Osteocyte (in vitro differentiated cells): ENCODE data around the gene ACTR3. TPM values are rescaled to one million over a fixed set of nuclear protein-coding genes. Genes with fewer than 3 reads are reported as not detected.

Experiments
- DNase-seq: peaks from one replicate; pipeline ENCODE4 v3.0.0; 2021; ENCODE audit warnings: mixed read lengths; ENCODE audit not compliant: unreplicated experiment; ENCODE audit errors: extremely low spot score
- H3K27ac Mint-ChIP-seq: one replicate; pipeline ENCODE4 v1.8.0; 2021; ENCODE audit warnings: mild to moderate bottlenecking, mixed read lengths; ENCODE audit not compliant: unreplicated experiment
- H3K27me3 Mint-ChIP-seq: one replicate; pipeline ENCODE4 v1.8.0; 2021; ENCODE audit warnings: mixed read lengths; ENCODE audit not compliant: unreplicated experiment
- H3K36me3 Mint-ChIP-seq: one replicate; pipeline ENCODE4 v1.8.0; 2021; ENCODE audit warnings: mixed read lengths; ENCODE audit not compliant: unreplicated experiment
- H3K4me1 Mint-ChIP-seq: one replicate; pipeline ENCODE4 v1.8.0; 2021; ENCODE audit warnings: mixed read lengths; ENCODE audit not compliant: unreplicated experiment
- H3K4me3 Mint-ChIP-seq: one replicate; pipeline ENCODE4 v1.8.0; 2021; ENCODE audit warnings: mild to moderate bottlenecking, moderate library complexity, mixed read lengths; ENCODE audit not compliant: unreplicated experiment
- H3K9me3 Mint-ChIP-seq: one replicate; pipeline ENCODE4 v1.8.0; 2021; ENCODE audit warnings: mixed read lengths; ENCODE audit not compliant: unreplicated experiment
- total RNA-seq: library from RNA; stranded (reverse); gene quantifications from 2 replicates; pipeline ENCODE4 v1.2.1, GENCODE V29; 2021
- TF ChIP-seq, protein P1 (sequence below): fragments of 200-600 bp; sonication (generic); IDR thresholded peaks from 2 replicates; pipeline ENCODE4 v1.5.0; 2021; ENCODE audit warnings: antibody characterized with exemption, mild to moderate bottlenecking, moderate library complexity

The ACTR3 gene
- total RNA-seq, 1 donor from 2014 or later, result 255 TPM

DNA sequence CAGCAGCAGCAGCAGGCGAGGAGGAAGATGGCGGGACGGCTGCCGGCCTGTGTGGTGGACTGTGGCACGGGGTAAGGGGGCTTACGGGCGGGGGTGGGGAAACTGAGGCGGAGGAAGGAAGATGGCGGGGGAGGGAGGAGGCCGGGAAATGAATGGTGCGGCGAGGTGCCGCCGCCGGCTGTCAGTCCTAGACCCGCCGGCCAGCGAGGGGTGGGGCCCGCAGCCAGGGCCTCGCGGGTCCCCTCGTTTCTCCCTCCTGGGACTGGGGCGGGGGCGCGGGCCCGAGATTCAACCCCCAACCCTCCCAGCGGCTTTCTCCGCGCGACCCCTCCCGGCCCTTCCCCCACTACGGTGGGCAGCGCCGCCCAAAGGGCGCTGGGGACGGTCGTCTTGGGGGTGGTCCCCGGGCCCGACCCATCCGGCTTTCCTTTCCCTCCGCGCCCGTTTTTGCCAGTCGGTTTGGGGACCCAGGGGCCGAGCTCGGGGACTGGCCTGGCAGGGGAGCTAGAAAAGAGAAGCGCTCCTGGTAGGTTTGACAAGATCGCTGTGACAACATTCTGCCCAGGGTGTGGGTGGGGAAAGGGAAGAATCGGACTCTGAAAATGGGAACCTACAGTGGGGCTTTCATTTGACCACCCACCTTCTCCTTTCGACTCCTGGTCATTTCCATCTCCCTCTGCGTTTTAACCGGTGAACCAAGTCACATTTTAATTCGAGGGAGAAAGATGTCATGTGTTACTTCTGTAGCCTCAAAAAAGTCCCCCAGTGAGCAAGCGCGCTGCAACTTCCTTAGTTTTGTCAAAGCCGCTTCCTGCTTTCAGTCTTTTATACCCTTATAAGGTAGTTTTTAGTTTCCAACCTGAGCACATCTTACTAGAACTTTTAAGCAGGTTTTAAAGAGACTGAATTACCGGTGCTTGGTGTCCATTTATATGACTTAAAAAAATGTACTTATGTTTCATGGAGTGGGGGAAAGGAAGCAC is 655 bp downstream of the ACTR3 start:
- H3K36me3 Mint-ChIP-seq, result peaks cover 4% of the 10 kb centered on the region
- TF ChIP-seq, protein P1, sequence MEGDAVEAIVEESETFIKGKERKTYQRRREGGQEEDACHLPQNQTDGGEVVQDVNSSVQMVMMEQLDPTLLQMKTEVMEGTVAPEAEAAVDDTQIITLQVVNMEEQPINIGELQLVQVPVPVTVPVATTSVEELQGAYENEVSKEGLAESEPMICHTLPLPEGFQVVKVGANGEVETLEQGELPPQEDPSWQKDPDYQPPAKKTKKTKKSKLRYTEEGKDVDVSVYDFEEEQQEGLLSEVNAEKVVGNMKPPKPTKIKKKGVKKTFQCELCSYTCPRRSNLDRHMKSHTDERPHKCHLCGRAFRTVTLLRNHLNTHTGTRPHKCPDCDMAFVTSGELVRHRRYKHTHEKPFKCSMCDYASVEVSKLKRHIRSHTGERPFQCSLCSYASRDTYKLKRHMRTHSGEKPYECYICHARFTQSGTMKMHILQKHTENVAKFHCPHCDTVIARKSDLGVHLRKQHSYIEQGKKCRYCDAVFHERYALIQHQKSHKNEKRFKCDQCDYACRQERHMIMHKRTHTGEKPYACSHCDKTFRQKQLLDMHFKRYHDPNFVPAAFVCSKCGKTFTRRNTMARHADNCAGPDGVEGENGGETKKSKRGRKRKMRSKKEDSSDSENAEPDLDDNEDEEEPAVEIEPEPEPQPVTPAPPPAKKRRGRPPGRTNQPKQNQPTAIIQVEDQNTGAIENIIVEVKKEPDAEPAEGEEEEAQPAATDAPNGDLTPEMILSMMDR, result no peak
- H3K4me1 Mint-ChIP-seq, result peaks cover 71% of the 10 kb centered on the region
- no peaks in the 10 kb centered on the region for H3K9me3 Mint-ChIP-seq
- peak overlapping the region; percentile 99 for H3K27ac Mint-ChIP-seq
- H3K27me3 Mint-ChIP-seq, result no peaks in the 10 kb centered on the region
- DNase-seq, result no peak
- H3K4me3 Mint-ChIP-seq, result peak overlapping the region; percentile 98

DNA sequence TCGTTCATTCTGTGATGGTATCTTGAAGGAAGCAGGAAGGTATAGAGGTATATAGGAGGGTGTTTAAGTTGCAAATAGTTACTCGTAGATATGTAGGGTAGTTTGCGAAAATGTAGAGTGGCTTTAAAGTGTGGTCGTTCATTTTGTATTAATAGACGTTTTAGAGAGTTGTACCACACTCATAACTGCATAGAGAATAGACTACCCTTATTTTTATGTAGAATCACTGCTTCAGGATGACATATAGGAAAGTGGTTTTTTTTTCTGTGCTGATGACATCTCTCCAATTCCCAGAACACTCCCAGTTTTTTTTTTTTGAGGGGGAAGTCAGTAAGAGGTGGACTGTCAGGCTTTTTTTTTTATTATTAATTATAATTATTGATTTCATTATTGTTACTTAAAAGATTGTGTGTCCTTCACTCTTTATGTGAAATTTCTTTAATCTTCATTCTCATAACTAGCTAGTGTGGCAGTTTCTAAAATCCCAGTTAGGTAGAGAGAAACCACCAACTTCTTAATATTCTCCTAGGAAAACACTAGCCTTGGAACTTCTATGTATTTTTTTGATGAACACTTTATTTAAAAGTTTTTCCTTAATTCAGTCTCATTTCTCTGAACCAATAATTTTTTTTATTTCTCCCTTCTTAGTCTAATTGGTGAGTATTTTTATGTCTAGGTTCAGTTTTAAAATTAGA is 1.5 kb downstream of the ACTR3 start:
- H3K27ac Mint-ChIP-seq, result peak overlapping the region; percentile 97
- no peak for DNase-seq
- H3K4me1 Mint-ChIP-seq, result peaks cover 77% of the 10 kb centered on the region
- H3K36me3 Mint-ChIP-seq, result peaks cover 4% of the 10 kb centered on the region
- TF ChIP-seq, protein P1, result no peak
- H3K9me3 Mint-ChIP-seq, result no peaks in the 10 kb centered on the region
- H3K4me3 Mint-ChIP-seq, result peak overlapping the region; percentile 98
- H3K27me3 Mint-ChIP-seq, result no peaks in the 10 kb centered on the region

DNA sequence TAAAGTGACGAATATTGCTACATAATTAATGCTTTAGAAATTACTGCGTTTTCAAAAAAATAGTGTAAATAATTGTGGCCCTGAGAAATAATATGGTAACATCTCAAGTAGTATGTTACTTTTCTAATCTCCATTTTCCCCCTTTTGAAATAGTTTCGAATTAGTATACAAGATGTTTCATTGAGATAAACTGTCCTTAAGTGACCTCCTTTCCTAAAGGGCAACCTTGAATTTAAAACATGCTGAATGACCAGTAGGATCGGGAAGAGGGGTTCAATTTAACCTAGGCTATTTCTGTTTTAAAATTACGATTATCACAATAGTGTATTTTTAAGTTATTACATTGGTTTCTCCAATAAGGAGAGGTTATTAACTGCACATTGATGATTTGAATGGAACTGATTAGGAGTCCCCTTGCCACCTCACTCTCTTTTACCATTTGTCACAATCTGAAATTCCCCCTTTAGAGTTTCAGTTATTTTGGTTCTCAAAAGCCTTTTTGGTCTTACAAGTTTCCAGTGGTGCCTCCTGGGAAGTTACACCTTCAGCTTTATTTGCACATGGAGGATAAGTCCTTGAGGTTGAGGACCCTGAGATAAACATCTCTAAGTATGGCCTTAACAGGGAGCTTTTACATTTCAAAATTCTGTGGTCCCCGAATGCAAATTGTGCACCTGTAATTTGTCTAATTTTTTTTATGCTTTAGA is 2.3 kb downstream of the ACTR3 start:
- Mint-ChIP-seq H3K27me3 (no peaks in the 10 kb centered on the region), H3K27ac (peak overlapping the region; percentile 86)

DNA sequence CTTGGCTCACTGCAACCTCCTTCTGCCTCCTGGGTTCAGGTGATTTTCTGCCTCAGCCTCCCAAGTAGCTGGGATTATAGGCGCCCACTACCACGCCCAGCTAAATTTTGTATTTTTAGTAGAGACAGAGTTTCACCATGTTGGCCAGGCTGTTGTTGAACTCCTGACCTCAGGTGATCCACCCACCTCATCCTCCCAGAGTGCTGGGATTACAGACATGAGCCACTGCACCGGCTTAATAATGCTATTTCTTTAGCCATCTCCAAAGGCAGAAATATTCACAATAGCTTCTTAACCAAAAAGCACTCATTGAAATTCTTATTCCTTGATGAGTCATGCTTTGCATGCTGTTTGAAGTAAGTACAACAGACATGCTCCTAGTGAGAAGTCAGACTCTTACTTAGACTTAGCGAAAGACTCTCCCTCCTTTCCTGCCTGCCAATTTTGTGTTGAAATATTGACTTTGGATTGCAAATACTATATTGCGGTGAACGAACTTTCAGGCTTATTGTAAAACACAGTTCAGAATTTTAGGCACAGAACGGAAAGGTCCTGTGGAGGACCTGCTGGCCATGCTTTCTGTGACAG is 4.4 kb downstream of the ACTR3 start:
- Mint-ChIP-seq H3K27ac (peak overlapping the region; percentile 83), H3K4me1 (peaks cover 78% of the 10 kb centered on the region), H3K9me3 (no peaks in the 10 kb centered on the region), H3K36me3 (peaks cover 4% of the 10 kb centered on the region), H3K27me3 (no peaks in the 10 kb centered on the region), H3K4me3 (peak overlapping the region; percentile 57)
- TF ChIP-seq, protein P1, result no peak
- DNase-seq, result no peak

More for the DNA sequence above, 2.3 kb downstream of the ACTR3 start:
- Mint-ChIP-seq H3K4me3 (peak overlapping the region; percentile 98), H3K9me3 (no peaks in the 10 kb centered on the region), H3K36me3 (peaks cover 4% of the 10 kb centered on the region), H3K4me1 (peaks cover 77% of the 10 kb centered on the region)
- no peak for DNase-seq
- TF ChIP-seq, protein P1, result no peak
